Neural crest cell (in vitro differentiated cells): Measurements from ENCODE around the gene SERPINE1. TPM values are rescaled to one million over a fixed set of nuclear protein-coding genes. Genes with fewer than 3 reads are reported as not detected.
A peak's percentile ranks its signal among the peaks of the same experiment; 100 is the strongest.
"Not testable (repeated sequence)": the region's sequence is repeated elsewhere in the genome, so short reads cannot be mapped to it uniquely, and the experiment has no call there.

ENCODE experiments used
- DNase-seq: peaks from one replicate; pipeline ENCODE4 v3.0.0; 2021; ENCODE audit warnings: low read depth, mixed read lengths, low spot score
- H3K27ac Mint-ChIP-seq: one replicate; pipeline ENCODE4 v1.8.0; 2021; ENCODE audit warnings: mild to moderate bottlenecking, mixed read lengths; ENCODE audit not compliant: unreplicated experiment
- H3K27me3 Mint-ChIP-seq: 2 replicates; pipeline ENCODE4 v1.8.0; 2021; ENCODE audit warnings: low read depth, mild to moderate bottlenecking, mixed read lengths
- H3K36me3 Mint-ChIP-seq: 2 replicates; pipeline ENCODE4 v1.8.0; 2021; ENCODE audit warnings: low read depth, mild to moderate bottlenecking, mixed read lengths
- H3K4me1 Mint-ChIP-seq: 2 replicates; pipeline ENCODE4 v1.8.0; 2021; ENCODE audit warnings: mixed read lengths
- H3K4me3 Mint-ChIP-seq: one replicate; pipeline ENCODE4 v1.8.0; 2021; ENCODE audit warnings: mild to moderate bottlenecking, mixed read lengths
- H3K9me3 Mint-ChIP-seq: 2 replicates; pipeline ENCODE4 v1.8.0; 2021; ENCODE audit warnings: mixed read lengths
- total RNA-seq: library from RNA; stranded (reverse); gene quantifications from 2 replicates; pipeline ENCODE4 v1.2.1, GENCODE V29; 2021
- TF ChIP-seq, protein P1 (sequence below): fragments of 200-600 bp; sonication (generic); conservative IDR thresholded peaks from 2 replicates; pipeline ENCODE4 v1.5.0; 2021; ENCODE audit warnings: antibody characterized with exemption, mild to moderate bottlenecking

Gene SERPINE1
- total RNA-seq, 1 donor from 2014 or later = 0.07 TPM

DNA sequence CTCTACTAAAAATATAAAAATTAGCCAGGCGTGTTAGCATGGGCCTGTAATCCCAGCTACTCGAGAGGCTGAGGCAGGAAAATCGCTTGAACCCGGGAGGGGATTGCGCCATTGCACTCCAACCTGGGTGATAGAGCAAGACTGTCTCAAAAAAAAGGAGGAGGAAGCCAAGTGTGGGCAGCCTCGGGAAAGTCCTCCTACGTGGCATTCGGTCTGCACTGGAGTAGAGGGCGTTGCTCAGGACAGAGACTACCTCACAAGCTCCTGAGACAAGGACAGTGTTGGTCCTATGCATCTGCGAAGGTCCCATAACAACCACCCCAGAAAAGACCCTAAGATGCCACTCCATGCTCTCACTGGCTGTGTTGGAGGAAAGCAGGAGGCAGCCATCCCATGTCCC lies 10.0 kb upstream of the SERPINE1 start:
- Mint-ChIP-seq H3K4me1 (peaks cover 9% of the 10 kb centered on the region), H3K27me3 (peaks cover under 1% of the 10 kb centered on the region), H3K27ac (no peak overlapping the region), H3K9me3 (no peaks in the 10 kb centered on the region), H3K4me3 (no peak overlapping the region), H3K36me3 (no peaks in the 10 kb centered on the region)
- TF ChIP-seq, protein P1, sequence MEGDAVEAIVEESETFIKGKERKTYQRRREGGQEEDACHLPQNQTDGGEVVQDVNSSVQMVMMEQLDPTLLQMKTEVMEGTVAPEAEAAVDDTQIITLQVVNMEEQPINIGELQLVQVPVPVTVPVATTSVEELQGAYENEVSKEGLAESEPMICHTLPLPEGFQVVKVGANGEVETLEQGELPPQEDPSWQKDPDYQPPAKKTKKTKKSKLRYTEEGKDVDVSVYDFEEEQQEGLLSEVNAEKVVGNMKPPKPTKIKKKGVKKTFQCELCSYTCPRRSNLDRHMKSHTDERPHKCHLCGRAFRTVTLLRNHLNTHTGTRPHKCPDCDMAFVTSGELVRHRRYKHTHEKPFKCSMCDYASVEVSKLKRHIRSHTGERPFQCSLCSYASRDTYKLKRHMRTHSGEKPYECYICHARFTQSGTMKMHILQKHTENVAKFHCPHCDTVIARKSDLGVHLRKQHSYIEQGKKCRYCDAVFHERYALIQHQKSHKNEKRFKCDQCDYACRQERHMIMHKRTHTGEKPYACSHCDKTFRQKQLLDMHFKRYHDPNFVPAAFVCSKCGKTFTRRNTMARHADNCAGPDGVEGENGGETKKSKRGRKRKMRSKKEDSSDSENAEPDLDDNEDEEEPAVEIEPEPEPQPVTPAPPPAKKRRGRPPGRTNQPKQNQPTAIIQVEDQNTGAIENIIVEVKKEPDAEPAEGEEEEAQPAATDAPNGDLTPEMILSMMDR = no peak
- no peak for DNase-seq

DNA sequence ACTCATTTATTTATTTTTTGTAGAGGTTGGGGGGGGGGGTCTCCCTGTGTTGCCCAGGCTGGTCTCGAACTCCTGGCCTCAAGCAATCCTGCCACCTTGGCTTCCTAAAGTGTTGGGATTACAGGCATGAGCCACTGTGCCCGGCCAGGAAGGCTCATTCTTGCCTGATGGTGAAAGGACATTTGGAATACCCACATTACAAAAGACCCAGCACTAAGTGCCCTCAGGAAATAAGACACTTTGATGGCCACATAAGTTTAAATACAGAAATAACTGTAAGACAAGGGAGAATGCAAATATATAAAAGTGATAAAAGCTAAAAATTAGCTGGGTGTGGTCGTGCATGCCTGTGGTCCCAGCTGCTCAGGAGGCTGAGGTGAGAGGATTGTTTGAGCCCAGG lies 8.0 kb upstream of the SERPINE1 start:
- Mint-ChIP-seq H3K27me3 (peaks cover 3% of the 10 kb centered on the region), H3K36me3 (no peaks in the 10 kb centered on the region), H3K4me3 (no peak overlapping the region), H3K4me1 (peaks cover 23% of the 10 kb centered on the region), H3K9me3 (no peaks in the 10 kb centered on the region), H3K27ac (no peak overlapping the region)
- TF ChIP-seq, protein P1 = no peak
- no peak for DNase-seq

DNA sequence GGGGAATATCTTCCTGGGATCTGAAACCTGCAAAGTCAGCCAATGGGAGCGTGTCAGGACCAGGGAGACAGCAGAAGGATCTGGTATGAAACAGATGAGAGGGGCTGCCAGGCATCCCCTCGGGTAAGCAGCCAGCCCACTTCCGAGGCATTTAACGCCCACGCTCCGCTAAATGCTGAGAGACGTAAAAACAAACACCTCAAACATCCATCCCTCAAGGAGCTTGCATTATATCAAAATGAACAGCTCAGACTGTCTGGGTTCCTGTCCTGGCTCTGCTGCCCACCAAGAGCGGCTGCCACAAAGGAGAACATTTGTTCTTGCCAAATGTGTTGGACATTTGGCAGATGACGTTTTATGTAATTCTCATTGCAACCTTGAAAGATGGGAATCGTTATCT lies 7.0 kb upstream of the SERPINE1 start:
- Mint-ChIP-seq H3K4me1 (peaks cover 28% of the 10 kb centered on the region), H3K27ac (no peak overlapping the region), H3K36me3 (no peaks in the 10 kb centered on the region), H3K9me3 (no peaks in the 10 kb centered on the region), H3K4me3 (no peak overlapping the region), H3K27me3 (peaks cover 3% of the 10 kb centered on the region)
- TF ChIP-seq, protein P1 = no peak
- DNase-seq = no peak

DNA sequence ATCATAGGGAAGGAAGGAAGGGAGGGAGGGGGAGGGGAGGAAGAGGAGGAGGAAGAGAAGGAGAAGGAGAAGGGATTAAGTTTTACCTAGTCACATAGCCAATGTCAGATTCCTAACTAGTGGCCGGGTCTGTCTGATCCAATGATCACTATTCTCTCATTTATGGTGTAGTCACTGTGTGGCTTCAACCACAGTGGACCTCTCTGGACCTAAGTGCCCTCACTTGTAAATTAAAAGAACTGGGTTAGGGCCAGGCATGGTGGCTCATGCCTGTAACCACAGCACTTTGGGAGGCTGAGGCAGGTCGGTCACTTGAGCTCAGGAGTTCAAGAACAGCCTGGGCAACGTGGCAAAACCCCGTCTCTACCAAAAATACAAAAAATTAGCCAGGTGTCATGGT lies 6.6 kb upstream of the SERPINE1 start:
- TF ChIP-seq, protein P1 = no peak
- no peak for DNase-seq
- no peak overlapping the region for H3K27ac Mint-ChIP-seq
- peaks cover 29% of the 10 kb centered on the region for H3K4me1 Mint-ChIP-seq
- H3K4me3 Mint-ChIP-seq = no peak overlapping the region
- no peaks in the 10 kb centered on the region for H3K36me3 Mint-ChIP-seq
- peaks cover 3% of the 10 kb centered on the region for H3K27me3 Mint-ChIP-seq
- no peaks in the 10 kb centered on the region for H3K9me3 Mint-ChIP-seq

DNA sequence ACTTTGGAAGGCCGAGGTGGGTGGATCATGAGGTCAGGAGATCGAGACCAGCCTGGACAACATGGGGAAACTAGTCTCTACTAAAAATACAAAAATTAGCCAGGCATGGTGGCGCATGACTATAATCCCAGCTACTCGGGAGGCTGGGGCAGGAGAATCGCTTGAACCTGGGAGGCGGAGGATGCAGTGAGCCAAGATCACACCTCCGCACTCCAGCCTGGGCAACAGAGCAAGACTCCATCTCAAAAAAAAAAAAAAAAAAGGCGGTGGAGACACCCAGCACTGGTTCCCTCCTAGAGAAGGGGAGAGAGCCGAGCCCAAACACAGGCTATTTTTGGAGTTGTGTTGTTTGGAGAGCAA lies 5.3 kb upstream of the SERPINE1 start:
- not testable (repeated sequence) for H3K27ac Mint-ChIP-seq, H3K36me3 Mint-ChIP-seq, H3K9me3 Mint-ChIP-seq, DNase-seq, H3K27me3 Mint-ChIP-seq, H3K4me3 Mint-ChIP-seq
- peaks cover 37% of the 10 kb centered on the region for H3K4me1 Mint-ChIP-seq

DNA sequence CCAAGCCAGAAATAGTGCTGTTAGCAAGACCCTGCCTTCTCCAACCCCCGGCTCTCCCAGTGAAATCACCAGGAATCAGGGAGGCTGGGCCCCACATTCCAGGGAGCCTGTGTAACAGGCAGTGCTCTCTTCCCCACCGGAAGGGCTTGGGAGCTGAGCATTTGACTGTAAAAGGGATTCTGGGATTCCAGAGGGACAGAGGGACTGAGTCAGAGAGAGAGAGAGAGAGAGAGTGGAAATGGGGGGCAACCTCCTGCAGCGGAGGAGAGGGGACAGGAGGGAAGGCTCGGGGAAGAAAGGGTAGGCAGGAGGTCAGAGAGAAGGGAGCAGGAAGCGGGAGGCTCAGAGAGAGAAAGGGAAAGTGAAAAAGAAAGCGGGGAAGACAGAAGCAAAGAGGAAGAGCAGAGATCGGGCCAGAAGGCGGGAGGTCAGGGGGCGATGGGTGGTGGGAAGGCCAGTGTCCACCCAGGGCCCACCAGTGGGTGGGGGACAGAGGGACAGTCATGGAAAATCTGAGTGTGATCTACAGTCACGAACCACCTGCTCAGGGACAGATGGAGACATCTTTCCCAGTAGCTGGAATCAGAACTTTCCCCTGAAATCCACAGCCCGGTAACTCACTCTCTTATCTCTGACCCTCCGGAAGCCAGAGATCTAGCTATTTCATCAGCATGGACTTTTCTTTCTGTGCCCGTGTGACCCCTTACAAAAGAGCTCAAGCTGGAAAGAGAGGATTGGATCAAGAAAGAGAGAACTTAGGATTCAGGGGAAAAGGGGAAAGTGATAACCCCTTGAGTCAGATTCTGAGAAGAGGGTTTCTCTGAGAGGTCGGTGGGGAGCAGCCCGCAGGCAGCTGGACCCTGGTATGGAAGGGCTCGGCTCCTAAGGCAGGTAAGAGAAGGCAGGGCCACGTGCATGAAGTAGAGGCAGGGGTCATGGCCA lies 4.6 kb upstream of the SERPINE1 start:
- Mint-ChIP-seq H3K9me3 (no peaks in the 10 kb centered on the region), H3K4me1 (peaks cover 44% of the 10 kb centered on the region), H3K27me3 (peaks cover 6% of the 10 kb centered on the region), H3K27ac (peak overlapping the region; percentile 97), H3K4me3 (no peak overlapping the region), H3K36me3 (no peaks in the 10 kb centered on the region)
- DNase-seq = no peak
- TF ChIP-seq, protein P1 = no peak
